Ascending aorta (tissue), 2 donors: ENCODE measurements around the gene CCAR1. TPM values are rescaled to one million over a fixed set of nuclear protein-coding genes. Genes with fewer than 3 reads are reported as not detected.

ENCODE experiments used
- DNase-seq, 2 donors: peaks; one replicate each; pipeline ENCODE4 v3.0.0-alpha.2; 2019; ENCODE audit warnings: low spot score in 2 of 2
- H3K27ac ChIP-seq, 2 donors: fragments of 200-600 bp; sonication (generic); one replicate each; pipeline ENCODE4 v1.5.1; 2016 to 2017; ENCODE audit warnings: mild to moderate bottlenecking in 1 of 2
- H3K27me3 ChIP-seq: fragments of 200-600 bp; sonication (generic); one replicate; pipeline ENCODE4 v1.5.1; 2017
- H3K36me3 ChIP-seq, 2 donors: fragments of 200-600 bp; sonication (generic); one replicate each; pipeline ENCODE4 v1.5.1; 2016
- H3K4me1 ChIP-seq, 2 donors: fragments of 200-600 bp; sonication (generic); one replicate each; pipeline ENCODE4 v1.5.1; 2016 to 2017; ENCODE audit warnings: mild to moderate bottlenecking in 1 of 2
- H3K4me3 ChIP-seq, 2 donors: fragments of 200-600 bp; sonication (generic); one replicate each; pipeline ENCODE4 v1.5.1; 2016 to 2017; ENCODE audit warnings: mild to moderate bottlenecking in 1 of 2
- H3K9me3 ChIP-seq, 2 donors: fragments of 200-600 bp; sonication (generic); one replicate each; pipeline ENCODE4 v1.5.1; 2016
- CTCF ChIP-seq, 3 experiments: fragments of 200-600 bp in 2 of 3; fragments of 450-650 bp in 1 of 3; sonication (generic) in 2 of 3; IDR thresholded peaks; one replicate each; pipeline ENCODE4 v1.5.1; 2016 to 2019; ENCODE audit warnings: antibody characterized with exemption in 3 of 3, mild to moderate bottlenecking in 1 of 3, moderate library complexity in 1 of 3
- intact Hi-C: fragments of 100-400 bp; cut with DNase I; formaldehyde crosslinking; loops from one replicate; pipeline ENCODE4 v1.15.1; 2023
- total RNA-seq: library from RNA; depleted of rRNA; stranded (reverse); fragments of >200 nt; gene quantifications from one replicate; pipeline ENCODE4 v1.1.0, GENCODE V29; 2016

CCAR1 gene, protein sequence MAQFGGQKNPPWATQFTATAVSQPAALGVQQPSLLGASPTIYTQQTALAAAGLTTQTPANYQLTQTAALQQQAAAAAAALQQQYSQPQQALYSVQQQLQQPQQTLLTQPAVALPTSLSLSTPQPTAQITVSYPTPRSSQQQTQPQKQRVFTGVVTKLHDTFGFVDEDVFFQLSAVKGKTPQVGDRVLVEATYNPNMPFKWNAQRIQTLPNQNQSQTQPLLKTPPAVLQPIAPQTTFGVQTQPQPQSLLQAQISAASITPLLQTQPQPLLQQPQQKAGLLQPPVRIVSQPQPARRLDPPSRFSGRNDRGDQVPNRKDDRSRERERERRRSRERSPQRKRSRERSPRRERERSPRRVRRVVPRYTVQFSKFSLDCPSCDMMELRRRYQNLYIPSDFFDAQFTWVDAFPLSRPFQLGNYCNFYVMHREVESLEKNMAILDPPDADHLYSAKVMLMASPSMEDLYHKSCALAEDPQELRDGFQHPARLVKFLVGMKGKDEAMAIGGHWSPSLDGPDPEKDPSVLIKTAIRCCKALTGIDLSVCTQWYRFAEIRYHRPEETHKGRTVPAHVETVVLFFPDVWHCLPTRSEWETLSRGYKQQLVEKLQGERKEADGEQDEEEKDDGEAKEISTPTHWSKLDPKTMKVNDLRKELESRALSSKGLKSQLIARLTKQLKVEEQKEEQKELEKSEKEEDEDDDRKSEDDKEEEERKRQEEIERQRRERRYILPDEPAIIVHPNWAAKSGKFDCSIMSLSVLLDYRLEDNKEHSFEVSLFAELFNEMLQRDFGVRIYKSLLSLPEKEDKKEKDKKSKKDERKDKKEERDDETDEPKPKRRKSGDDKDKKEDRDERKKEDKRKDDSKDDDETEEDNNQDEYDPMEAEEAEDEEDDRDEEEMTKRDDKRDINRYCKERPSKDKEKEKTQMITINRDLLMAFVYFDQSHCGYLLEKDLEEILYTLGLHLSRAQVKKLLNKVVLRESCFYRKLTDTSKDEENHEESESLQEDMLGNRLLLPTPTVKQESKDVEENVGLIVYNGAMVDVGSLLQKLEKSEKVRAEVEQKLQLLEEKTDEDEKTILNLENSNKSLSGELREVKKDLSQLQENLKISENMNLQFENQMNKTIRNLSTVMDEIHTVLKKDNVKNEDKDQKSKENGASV
- total RNA-seq = 9.5 TPM

GRCh38 chr10:68720793-68721672 is at the start of gene CCAR1:
CCAR1 (plus strand) TSS chr10:68721239; CDS start chr10:68722505, 1,266 bp downstream.
- H3K4me3 ChIP-seq = peak within 1 kb of the TSS; percentile 83 to 91
- intact Hi-C loops = loop anchor here (1.0 to 5.0 kb wide), 6 partner anchors 159 to 401 kb away; partner anchors contain the start of genes DDX50, RUFY2, SLC25A16 and TET1
- peak; percentile 74 to 98 for DNase-seq
- H3K4me1 ChIP-seq = peaks cover 0 to 10% of the 10 kb centered on the region in 2 donors
- no peaks in the 10 kb centered on the region for H3K9me3 ChIP-seq
- no peak for TF ChIP-seq CTCF (IDR thresholded peaks at IDR 0.05)
- H3K27ac ChIP-seq = peak within 1 kb of the TSS; percentile 91 to 97
- peaks cover 6 to 24% of the 10 kb centered on the region in 2 donors for H3K36me3 ChIP-seq
- no peaks in the 10 kb centered on the region for H3K27me3 ChIP-seq

DNA sequence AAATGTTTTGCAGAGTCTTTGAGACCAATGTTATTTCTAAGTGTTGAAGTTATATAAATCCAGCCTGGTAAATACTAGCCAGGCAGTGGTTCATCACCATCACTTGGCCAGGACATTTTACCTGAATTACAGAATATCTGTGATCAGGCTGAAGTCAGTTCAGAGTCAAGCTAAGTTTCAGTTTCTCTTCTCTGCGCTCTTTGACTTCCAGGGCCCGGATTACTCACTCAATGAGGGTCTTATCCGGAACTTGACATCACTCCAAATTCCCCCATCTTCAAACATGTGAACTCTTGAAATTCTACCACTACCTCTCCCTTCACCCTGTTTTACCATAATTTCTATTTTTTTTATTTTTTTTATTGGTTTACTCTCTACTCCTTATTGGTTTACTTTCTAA is 36.6 kb upstream of the CCAR1 start:
- H3K4me1 ChIP-seq = no peaks in the 10 kb centered on the region
- H3K9me3 ChIP-seq = no peaks in the 10 kb centered on the region
- peaks cover 0 to 17% of the 10 kb centered on the region in 2 donors for H3K36me3 ChIP-seq
- no peak overlapping the region for H3K27ac ChIP-seq
- no peak for DNase-seq
- H3K4me3 ChIP-seq = no peak overlapping the region
- intact Hi-C loops = no loop called here
- TF ChIP-seq CTCF (IDR thresholded peaks at IDR 0.05) = no peak
- no peaks in the 10 kb centered on the region for H3K27me3 ChIP-seq

- DNase-seq = no peak
- Histone ChIP-seq H3K4me1 (no peaks in the 10 kb centered on the region), H3K4me3 (no peak overlapping the region), H3K27me3 (no peaks in the 10 kb centered on the region), H3K9me3 (no peaks in the 10 kb centered on the region), H3K36me3 (peaks cover under 1 to 3% of the 10 kb centered on the region in 2 donors), H3K27ac (no peak overlapping the region)
- TF ChIP-seq CTCF (IDR thresholded peaks at IDR 0.05) = no peak
- intact Hi-C loops = no loop called here
Observed at GRCh38 chr10:68696018-68696417, 25.0 kb upstream of the CCAR1 start.

DNA sequence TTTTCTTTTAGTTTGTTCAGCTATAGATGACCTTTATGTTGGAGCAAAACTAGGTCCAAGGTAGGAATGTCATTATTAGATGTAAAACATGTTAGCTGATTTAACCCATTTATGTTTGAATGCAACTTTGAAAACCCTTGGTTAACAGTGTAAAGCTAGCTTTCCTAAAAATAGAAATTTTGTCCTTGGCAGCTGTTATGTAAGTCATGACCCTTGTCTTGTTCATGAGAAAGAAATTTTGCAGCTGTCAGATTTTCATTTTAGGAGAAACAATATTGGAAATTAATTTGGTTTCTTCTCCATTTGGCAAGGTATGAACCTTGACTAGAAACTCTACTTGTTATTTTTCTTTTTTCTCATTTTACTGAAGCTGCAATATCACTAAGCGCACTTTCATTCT is 23.9 kb upstream of the CCAR1 start:
- Histone ChIP-seq H3K4me1 (no peaks in the 10 kb centered on the region), H3K27ac (no peak overlapping the region), H3K27me3 (no peaks in the 10 kb centered on the region), H3K9me3 (no peaks in the 10 kb centered on the region), H3K4me3 (no peak overlapping the region), H3K36me3 (no peaks in the 10 kb centered on the region)
- no peak for TF ChIP-seq CTCF (IDR thresholded peaks at IDR 0.05)
- intact Hi-C loops = no loop called here
- no peak for DNase-seq

DNA sequence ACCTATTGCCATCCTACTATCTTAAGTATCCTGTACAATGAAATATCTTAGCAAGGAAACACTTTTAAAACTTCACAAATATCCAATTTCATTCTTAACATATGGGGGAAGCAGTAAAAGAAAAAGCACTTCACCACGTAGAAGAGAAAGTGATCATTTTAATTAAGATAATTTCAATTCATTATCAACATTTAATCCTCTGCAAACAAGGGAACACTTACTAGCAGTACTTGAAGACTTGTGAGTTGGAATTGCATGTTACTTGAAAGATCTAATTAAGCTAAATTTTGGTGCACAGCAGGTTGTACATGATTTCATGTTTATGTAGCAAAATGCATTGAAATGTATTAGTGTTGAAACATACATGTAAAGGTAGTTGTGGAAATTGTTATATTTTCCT is 20.8 kb upstream of the CCAR1 start:
- intact Hi-C loops = no loop called here
- no peak for DNase-seq
- Histone ChIP-seq H3K36me3 (no peaks in the 10 kb centered on the region), H3K9me3 (no peaks in the 10 kb centered on the region), H3K27me3 (no peaks in the 10 kb centered on the region), H3K4me1 (no peaks in the 10 kb centered on the region), H3K4me3 (no peak overlapping the region), H3K27ac (no peak overlapping the region)
- no peak for TF ChIP-seq CTCF (IDR thresholded peaks at IDR 0.05)
